Fibroblast of skin of left biceps (primary cell): ENCODE data around the gene FRMD4A.

Experiments used
- DNase-seq, 2 experiments: peaks; one replicate each; pipeline ENCODE4 v3.0.0-alpha.2; 2013; ENCODE audit warnings: low read depth in 2 of 2

FRMD4A gene

DNA sequence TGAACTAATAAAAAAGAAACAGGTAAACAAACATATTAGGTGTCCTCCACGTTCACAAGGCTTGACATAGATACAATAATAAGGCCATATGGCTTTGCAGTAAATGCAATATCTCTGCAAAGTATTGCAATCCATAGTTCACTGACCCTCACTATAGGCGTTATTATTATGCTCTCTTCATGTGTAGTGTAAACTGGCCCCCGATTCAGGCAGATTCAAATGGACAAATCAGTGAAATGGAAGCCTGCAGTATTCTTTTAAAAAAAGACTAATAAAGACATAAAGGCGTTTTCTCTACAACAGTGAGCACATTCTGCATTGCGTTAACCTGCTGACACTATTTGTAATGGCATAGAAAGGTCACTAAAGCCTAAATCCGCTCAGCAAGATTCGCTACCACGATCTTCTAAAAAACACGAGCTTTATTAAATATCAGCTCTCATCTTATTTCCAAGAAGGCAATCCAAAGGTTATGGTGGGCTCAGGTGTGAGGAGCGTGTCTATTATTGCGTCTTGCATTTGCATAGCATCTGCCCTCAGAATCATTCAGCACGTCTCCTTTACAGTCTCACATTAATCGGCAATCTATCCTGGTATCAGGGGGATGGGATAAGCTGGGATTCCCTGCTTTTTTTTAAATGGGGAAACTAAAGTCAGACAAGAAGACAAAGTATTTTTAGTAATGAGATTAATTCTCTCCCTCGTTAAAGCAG lies 36.2 kb downstream of the FRMD4A start:
- DNase-seq, result no peak

DNA sequence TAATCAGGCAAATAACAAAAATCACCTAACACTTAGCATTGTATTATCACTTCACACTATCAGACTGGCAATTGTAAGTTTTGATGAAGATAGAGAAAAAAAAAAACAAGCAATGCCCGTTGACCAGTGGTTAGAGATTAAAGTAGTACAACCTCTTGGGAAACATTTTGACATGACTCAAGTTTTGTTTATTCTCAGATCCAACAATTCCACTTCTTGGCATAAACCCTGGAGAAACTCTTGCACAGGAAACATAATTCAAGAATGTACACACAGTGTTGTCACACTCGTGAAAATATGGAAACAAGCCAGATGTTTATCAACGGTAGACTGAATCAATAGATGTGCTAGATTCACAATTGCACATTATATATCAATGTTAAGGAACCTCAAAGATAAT lies 37.2 kb downstream of the FRMD4A start:
- DNase-seq, result no peak

DNA sequence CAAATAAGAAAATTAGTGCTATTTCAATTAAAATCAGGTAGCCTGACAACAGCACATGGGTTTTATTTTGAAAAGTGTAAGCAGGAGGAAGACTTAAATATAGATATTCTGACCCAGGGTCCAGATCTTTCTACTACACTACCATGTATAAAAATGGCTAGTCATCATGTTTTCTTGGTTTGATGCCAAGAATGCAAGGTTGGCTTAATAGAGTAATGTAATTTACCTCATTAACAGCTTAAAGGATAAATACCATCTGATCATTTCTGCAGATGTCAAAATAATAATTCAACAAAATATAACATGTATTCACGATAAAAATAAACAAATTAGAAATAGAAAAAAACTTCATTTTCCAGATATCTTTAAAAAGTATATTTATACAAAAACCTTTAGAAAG lies 39.4 kb downstream of the FRMD4A start:
- no peak for DNase-seq

DNA sequence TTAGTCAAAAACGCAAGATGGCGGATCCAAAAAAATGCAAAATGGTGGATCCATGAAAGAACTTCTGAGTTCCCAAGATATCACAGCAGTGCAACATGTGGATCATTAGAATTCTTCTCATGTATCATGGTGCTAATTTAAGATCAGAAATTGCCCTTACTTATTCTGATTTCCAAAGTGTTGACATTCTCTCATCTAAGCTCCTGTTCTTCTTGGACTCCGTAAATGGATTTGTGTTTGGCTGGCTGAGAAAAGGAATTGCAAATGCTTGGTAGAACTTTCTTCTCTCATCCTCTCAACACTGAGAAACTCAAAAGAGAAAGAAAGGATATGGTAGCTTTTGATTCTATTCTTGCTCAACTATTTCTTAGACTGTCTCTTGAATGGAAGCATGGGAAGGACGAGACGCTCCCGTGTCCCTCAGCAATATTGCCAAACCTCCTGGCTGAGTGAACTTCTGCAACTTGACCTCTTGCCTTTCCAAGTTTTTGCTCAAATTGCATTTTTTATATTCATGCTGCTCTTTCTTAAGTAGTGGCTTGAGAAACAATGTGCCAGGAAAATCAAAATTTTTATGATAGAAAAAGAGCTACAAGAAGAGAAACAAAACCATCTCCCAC lies 44.7 kb downstream of the FRMD4A start:
- no peak for DNase-seq

DNA sequence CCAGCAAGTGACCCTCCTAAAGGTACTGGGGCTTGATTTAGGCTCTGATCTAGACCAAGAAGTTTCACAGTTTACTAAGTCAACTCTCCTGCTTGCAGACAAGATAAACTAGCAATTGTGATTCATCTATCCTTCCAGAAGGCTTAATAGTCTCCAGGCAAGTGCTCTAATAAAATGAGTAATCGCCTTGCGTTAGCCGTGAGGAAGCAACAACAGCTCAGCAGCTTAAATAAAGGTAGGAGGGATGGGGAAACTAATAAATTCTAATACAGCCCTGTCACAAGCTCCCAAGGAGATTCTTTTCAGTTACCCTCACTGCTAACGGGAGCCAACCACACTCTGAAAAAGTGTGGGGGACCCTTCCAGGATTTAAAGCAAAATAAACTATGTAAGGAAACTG lies 48.4 kb downstream of the FRMD4A start:
- DNase-seq, result no peak

DNA sequence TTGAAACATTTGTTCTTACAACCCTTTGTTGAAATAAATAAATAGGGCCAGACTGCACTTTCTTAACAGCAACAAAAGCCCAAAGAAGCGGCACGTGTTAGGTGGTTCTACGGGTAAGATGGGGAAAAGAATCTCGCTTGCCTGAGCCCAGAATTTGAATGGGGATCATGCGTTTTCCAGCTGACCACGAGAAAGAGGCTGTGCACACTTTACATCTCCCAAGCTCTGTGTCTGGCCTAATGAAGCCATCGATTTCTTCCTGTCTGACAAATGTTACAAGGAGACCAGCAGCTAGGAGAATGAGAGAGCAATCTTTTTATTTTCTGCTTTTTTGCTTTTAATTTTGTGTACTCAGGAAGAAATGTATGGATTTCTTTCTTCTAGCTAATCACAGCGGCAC lies 52.2 kb downstream of the FRMD4A start:
- no peak for DNase-seq

DNA sequence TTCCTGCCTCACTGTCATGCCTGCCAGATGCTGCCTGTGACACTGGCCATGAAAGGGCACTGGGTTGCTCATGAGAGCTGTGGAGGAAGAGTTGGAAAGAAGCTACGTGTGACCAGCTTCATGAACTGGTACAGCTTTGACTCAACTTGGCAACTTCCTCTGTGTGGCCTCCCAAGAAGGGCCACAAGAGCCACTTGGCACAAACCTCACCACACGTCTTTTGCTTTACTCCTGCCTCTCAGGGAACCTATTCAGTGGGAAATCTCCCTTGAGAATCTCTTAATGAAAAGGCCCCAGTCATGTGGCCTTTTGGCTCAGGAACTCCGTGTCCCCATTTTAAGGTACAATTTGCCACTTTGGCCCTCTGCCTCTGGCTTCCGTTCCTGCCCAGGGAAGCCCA lies 54.5 kb downstream of the FRMD4A start:
- DNase-seq, result no peak

DNA sequence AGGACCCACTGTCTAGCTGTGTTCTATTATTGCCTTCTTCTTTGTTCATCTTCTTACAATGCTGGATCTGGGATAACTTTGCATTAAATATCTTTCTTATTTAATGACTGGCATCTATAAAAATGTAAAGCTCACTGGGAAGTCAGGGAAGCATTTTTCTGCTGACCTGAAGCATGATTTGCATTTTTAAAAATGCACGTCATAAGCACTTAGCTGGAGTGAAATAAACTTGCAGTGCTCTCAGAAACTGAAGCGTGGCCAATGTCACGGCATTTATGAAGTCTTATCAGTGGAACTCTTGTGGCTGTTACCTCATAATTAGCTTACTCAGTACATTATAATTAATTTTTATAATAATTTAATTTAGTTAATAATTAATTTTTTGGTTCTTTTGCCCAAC lies 59.1 kb downstream of the FRMD4A start:
- DNase-seq, result no peak

DNA sequence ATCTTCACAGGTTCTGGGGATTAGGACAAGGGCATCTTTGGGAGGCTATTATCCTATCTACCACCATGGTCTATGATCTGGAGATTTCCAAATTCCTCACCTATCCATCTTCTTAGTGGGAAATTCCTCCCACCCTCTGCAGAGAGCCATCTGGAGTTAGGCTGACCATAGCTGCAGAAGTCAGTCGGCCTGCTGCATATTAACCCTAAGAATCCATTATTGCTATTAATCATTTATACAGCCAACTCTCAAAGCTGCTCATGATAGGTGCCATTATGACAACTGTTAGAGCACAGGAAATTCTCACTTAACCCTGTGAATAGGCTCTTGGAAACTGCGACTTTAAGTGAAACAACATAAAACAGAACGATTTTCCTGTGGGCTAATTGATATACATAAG lies 60.4 kb downstream of the FRMD4A start:
- DNase-seq, result no peak

DNA sequence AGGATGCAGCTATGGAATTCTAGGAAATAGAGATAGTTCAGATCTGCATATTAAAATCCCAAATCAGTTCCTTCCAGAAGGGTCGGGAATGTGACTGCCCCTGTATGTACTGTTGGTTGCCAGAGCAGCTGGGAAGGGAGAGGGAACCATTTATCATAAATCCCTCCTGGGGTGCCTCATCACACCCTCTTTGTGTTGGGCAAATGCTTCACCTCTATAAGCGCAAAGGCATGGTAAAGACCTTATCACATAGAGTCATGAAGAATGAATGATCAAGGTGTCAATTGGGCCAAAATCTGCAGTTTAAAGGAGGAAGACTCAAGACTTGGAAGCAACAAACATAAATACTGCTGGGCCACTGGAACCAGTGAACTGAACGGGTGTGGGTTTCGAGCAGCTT lies 65.0 kb downstream of the FRMD4A start:
- DNase-seq, result no peak

DNA sequence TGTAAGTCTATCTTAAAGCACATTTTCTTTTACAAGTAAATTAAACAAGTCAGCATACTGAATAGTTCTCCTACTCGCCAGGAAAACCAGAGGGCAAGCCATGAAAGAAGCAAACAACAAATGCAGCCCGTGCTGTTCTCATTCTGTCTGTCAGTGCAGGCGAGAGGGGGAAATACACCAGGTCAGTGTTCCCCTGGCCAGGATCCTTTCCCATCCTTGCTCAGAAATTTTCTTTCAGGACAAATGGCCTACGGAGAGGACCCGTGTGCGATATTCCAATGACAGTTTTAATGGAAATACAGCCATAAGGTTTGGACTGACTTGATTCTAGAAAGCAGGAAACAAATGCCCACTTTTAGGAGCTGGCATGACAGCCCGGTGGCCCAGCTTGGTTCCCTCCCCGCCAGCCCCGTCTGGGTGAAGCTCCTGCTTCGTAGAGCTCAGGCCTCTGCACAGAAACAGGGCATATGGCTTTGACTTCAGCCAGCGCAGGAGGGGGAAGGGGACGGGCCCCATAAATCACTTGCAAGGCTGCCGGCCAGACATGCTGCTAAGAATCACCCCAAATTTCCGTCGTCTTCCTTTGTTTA lies 67.8 kb downstream of the FRMD4A start:
- DNase-seq, result no peak

DNA sequence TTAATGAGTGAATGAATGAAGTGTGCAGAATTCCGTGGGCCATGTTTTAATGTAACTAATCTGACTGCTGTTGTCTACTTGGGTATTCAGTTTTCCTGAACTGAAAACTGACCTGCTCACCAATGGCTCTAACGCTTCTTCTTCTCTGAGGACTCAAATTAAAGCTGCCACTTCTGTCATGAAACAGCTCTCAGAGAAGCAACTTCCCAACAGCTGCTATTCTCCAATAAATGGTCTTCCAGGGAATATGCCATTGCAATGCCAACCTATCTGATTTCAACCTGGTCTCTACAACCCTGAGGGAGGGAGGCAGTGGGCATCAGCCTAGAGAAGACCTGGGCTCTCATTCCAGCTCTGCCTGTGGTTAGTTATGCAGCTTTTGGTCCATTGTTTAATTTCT lies 69.4 kb downstream of the FRMD4A start:
- DNase-seq, result no peak

DNA sequence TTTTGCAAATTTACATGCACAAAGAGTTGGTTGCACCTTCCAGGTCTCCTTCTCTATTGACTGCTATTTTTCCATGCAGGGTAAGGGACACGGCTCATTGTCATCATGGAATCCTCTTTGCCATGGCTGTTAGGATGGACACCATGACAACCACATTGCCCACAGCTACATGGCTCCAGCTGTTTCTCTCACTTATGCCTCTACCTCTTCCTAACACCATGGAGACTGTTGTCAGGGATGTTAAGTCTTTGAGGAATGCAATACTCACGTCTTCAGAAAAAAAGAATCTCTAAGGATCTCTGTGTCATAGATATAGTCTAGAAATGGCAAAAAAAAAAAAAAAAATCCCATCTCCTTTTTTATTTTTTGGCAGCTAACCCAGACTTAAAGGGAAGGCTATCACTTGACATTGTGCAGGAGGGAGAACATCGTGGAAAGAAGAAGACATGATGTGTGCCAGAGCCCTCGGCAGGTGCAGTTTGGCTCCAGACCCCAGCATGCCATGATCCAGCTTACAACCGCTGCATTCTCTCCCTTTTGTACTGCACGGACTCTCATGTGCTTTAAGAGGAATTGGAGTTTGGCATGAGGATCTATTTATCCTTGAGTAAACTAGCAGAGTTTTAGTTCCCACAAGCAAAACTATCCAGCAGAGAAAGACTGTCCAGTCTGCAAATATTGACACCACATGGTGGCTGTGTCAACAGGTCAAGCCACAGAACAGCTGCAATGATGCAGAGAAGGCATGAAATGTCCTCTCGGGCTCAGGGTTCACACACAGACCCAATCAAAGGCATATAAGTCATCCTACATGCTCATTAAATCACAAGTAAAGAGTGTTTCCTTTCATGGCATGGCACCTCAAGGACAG lies 70.8 kb downstream of the FRMD4A start:
- DNase-seq, result no peak

DNA sequence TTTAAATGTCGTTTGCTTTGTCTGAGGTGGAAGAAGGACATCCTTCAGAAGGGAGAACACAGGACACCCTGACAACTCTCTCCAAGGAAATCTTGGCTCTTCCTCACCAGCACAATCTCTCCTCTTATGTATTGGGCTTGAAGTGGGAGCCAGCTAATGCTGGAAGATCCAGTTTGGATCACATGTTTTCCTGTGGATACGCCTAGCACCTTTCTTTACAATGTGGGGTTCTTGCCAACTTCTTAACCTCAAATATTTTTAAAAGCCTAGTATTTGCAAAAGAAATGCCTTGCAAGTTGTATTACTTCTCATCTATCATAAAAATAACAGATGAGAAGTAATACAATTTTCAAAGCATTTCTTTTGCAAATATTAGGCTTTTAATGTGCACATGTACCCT lies 76.4 kb downstream of the FRMD4A start:
- no peak for DNase-seq

DNA sequence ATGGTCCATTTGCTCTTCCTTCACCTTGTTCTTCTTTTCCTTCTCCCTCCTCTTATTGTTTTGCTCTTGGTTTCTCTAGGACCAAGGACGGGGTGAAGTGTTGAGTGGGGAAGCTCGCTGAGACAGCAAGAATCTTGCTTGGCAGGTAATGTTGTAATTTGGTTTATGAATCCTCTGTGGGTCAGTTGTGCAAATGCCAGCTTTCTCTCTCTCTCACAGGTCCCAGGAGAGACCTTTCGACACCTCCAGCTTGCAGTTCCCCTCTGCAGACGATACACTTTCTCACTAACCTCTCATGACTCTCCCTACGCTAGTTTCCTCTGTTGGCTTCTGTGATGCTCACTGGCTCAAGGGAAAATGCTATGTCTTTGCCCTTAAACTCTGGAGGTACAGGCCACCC lies 77.0 kb downstream of the FRMD4A start:
- DNase-seq, result no peak

DNA sequence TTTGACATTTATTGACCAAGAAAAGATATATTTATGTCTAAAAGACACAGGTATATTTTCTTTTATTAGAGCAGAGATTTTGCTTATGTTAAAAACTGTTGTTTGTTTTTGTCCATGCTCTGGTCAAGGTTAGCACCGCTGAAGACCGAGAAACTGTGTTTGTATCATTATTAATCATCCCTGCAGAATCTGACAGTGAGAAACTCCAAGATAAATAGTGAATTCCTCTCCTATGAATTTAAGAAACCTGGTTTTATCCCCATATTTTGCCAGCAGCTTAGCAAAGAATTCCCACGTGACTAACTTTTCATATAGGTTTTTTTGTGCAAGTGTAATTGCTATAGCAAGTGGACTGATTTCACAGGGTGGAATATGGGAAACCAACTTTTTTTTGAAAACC lies 77.6 kb downstream of the FRMD4A start:
- no peak for DNase-seq

DNA sequence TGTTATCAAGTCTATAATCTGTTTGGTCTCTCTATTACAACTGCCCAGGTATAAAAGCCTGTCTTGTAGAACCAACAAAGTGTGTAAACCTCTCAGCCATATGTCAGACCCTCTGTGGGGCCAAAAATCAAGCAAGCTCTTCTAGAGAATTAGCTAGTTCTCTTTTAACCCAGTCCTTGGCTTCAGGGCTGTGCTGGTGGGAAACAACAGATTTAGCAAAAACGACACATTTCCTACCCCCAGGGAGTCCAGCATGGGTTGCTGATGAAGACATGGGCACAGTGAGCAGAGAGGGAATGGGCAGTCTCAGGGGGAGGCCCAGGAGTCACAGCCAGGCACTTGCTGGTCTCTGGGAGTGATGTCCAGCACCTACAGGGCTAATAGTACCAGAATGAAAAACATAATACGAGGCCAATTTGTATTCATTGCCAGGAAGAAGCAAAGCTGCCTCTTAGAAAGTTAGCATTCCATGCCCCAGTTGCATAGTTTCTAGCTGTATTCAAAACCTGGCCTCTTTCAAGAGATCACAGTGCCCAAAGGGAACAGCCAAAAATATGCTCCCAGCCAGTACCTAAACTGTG lies 80.1 kb downstream of the FRMD4A start:
- DNase-seq, result no peak

DNA sequence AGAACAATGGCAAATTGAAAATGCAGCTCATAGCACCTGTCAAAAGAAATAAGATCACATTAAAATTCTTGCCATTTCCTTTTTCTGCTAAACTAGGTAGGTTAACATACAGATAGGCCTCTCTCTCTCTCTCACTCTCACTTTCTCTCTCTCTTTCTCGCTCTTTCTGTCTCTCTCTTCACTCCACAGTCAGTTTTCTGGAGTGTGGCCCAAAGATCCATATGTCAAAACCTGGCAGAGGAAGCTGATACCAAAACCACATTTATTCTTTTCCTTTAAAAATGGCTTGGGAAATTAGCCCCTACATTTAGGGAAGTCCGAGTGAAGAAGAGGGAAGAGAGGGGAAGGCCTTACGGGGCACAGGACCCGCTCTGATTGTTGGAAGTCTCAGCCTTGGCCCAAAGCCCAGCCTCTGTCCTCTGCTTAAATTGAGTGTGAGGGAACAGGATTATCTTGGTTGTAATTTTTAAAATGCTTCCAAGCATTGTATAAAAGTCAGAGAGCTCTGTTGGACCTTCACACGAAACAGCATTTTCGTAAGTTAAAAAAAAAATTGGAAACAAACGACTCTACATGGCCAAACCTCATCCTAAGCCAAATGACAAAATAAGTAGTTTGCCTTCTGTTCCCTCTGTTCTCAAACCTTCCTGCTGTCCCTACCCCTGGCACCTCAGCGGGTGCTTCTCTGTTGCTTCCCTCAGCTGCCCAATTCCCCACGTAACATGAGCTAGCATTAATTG lies 83.2 kb downstream of the FRMD4A start:
- DNase-seq, result no peak

DNA sequence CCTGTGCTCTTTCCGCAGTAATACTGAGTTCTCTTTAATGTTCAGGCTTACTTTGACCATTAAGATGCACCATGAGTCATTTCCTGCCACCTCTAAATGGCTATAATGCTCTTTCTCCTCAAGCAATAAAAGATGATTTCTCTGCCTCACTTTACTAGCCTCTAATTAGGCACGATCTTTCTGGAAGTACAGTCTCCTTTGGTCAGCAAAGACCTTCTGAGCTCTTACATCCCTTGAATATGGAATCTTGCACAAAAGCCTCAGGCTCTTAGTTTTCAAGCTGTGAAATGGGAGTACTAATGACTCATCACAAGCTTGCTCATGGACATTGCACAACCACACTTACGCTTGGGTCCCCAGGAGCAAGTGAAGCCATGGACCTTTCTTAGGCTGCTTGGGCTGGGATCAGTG lies 85.9 kb downstream of the FRMD4A start:
- no peak for DNase-seq

DNA sequence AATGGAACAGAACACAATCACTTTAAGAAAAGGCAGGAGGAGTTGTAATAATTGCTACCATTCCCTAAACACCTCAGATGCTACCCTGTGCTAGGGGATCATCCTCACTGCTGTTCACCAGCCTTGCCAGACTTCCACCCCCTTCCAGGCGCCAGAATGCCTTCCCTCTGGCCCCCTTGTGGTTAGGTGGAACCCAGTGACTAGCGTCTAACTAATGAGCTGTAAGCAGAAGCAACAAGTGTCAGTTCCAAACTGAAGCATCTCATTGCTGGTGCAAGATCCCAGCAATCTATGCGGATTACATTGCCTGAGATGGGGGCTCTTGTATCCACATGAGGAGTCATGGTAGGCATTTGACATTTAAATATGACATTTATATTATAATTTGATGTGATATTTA lies 86.6 kb downstream of the FRMD4A start:
- DNase-seq, result no peak

DNA sequence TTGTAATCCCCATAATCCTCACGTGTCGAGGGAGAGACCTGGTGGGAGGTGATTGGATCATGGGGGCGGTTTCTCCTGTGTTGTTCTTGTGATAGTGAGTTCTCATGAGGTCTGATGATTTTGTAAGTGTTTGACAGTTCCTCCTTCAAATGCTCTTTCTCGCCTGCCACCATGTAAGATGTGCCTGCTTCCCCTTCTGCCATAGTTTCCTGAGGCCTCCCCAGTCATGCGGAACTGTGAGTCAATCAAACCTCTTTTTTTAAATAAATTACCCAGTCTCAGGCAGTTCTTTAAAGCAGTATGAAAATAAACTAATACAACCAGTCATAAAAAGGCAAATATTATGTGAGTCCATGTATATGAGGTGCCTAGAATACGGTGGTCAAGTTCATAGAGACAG lies 87.5 kb downstream of the FRMD4A start:
- DNase-seq, result no peak

DNA sequence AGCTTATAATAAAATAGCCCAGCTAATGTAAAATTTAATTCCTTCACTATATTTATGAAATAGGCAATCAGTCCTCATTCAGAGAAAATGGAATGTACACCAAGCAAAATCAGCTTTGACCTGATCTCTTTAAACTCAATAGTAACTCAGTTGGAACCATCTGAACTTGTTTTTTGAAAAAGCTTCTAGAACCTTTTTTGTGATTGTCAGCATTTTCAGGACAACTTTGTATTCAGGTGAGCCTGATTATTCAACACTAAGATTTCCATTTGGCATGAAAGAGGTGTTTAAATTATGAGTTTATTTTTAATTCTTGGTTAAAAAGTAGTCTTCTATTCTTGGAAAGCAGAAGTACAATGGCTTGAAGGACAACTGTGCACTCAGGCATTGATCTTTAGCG lies 89.5 kb downstream of the FRMD4A start:
- no peak for DNase-seq
